AG20443 (cell line): Measurements from ENCODE around the gene YARS1.

Experiments
- DNase-seq: peaks from one replicate; pipeline ENCODE4 v3.0.0; 2012; ENCODE audit warnings: low spot score, mixed read lengths

The YARS1 gene

GRCh38 chr1:32742199-32742947, 74.8 kb downstream of the YARS1 start:
- DNase-seq, result peak; percentile 29

GRCh38 chr1:32741413-32742198, 75.6 kb downstream of the YARS1 start:
- peak; percentile 90 for DNase-seq

DNA sequence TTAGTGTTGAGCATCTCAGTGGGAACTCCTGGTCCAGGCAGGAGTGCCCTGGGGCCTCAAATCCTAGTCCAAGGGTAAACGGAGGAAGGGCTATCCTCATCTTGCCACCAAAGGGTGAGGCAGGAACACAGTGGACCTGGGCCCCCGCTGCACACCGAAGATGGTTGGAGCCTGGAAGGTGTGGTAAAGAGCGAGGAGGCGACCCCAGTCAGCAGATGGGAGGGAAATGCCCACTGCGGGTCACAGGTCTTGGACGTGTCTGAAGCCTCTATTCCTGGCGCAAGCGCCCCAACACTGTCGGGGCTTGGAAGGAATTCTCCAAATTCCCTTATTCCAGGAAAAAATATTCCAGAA, 76.1 kb downstream of the YARS1 start:
- DNase-seq, result no peak

GRCh38 chr1:32736812-32737791, 80.1 kb downstream of the YARS1 start:
- no peak for DNase-seq

DNA sequence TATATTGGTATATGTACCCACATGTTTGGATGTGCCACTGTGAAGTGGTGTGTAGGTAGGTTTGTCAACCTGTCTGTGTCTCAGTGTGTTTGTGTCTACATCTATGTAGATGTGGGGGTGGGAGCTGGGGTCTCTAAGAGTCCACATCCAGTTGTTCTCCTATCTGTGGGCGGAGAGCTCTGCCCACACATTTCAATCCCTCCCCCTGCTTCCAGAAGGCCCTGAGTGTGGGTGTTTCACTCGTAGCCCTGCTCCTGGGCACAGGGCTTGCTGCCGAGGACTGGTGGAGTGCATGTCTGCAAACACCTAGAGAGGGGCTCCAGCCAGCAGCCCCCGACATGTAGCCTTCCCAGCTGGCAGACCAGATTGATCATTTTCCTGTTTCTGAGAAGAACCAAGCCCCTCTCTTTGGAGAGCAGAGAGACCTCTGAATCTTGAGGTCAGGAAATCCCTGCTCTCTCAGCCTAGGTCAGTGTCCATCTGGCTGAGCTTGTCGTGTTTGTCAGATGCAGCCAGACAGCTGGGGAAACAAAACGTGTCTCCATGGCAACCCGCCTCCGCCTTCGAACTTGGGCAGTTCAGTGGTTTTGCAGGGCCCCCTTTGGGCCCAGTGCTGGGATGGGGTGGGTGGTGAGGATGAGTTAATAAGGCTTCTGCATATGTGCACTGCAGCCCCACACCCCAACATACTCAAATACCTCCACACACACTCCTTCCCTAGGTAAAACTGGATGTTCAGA, 83.4 kb downstream of the YARS1 start:
- no peak for DNase-seq

DNA sequence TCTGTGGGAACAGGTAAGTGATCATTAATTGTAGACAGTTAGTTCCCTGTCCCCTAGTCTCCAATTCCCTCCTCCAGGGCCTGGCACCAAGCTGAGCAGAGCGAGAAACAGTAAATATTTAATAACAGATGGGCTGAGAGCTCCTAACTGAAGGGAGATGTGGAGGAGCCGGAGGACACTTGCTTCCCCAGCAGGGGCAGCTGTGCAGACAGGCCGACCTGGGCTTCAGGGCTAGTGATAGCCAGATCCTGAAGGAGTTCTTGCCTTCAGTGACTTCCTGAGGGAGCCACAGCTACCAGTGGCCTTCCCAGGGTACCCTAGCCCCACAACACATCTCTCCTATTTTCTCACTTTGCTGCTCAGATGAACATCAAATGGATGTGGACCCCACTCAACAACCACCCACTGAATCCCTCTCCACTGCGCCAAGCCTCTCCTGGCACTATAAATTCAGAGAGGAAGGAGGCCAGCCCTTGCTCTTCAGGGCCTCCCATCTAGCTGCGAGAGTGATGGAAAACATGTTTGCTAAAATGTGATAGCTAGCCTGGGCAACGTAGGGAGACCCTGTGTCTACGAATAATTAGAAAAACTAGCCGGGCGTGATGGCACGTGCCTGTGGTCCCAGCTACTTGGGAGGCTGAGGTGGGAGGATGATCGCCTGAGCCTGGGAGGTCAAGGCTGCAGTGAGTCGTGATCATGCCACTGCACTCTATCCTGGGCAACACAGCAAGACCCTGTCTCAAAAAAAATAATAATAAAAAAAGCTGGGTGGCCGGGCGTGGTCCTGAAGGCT, 87.7 kb downstream of the YARS1 start:
- no peak for DNase-seq

- DNase-seq, result no peak
Observed at GRCh38 chr1:32728413-32729077, 88.6 kb downstream of the YARS1 start.

DNA sequence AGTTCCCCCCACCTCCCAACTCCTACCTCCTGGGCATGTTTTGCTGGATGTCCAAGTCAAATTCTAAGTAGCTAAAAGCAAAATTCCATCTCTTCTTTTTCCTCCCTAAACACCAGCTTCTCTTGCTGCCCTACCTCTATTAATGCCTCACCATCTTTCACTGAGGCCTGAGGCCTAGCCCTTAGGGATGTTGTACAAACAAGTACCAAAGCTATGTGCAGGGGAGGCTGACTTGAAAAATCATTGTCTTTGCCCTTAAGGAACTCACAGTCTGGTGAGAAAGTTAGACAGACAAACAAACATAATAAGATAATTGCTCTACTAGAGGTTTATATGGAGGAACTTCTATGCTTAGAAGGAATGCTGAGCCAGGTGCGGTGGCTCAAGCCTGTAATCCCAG, 89.3 kb downstream of the YARS1 start:
- no peak for DNase-seq

DNA sequence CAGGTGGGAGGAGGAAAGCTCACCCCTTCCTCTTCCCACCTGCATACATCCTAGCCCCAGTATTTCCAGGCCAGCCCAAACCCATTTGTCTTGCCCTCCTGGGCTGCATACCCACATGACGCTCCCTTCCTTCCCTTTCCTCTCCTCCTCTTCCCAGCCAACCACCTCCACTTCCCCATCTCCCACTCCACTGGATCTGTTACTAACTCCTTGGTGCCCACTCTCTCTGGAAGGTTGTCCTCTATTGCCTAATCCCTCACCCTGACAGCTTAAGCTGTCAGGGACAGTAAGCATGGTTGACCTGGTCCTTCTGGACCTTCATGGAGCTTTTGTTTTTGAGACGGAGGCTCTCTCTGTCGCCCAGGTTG, 91.6 kb downstream of the YARS1 start:
- no peak for DNase-seq
